NCI-H1417 treated with DMSO at 0.1 percent for 48 hours (cell line): ENCODE data around the gene GJA8.
"Not testable (repeated sequence)": the region's sequence is repeated elsewhere in the genome, so short reads cannot be mapped to it uniquely, and the experiment has no call there.

ENCODE experiments used
- DNase-seq: peaks from one replicate; lab custom pipeline; 2025; lab: John Stamatoyannopoulos, UW

GJA8 gene

DNA sequence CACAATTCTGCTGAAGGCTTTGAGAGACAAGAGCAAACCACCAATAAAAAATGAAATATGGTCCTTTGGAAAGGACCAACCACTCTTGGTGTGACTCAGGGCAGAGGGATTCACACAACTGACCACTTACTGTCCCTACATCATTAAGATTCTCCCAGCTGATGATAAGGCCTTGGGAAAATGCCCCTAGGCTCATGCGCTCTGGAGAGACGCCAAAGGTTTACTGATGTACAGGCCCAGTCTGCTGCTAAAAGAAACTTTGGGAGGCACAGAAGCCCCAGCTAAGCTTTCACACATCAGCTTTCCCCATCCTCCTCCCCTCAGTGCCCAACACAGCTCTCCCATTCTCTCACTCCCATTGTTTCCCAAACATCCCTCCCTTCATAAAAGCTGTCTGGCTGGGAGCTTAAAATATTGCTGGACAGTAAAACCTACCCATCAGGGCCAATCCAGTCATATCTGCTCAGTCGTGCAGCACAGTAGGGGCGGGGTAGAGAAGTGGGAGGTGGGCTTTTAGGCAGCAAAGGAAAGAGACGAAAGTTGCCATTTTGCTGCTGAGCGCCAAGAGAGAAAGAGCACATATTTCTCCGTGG is at the start of gene GJA8:
Gene GJA8 (plus strand): TSS at position 543 of the 593 bp plus-strand sequence. CDS start 5,161 bp downstream, outside the sequence.
- DNase-seq, result no peak

DNA sequence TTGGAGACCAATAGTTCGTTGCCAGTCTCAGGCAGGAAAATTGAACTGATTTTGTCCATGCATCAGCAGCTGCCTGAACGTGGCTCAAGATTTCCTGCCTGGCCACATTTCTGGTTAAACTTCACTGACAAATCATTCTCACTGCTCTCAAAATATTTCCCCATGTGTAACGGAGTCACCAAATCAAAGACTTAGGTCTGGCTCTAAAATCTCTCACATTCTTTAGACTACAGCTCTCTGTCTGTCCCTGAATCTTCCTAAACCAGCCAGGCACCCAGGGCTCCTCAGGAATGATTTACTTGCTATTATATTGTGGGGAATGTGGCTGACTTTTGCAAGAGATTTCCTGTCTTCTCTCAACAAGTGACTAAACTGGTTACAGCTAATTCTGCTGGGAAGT is 49.2 kb upstream of the GJA8 start:
- DNase-seq, result no peak

DNA sequence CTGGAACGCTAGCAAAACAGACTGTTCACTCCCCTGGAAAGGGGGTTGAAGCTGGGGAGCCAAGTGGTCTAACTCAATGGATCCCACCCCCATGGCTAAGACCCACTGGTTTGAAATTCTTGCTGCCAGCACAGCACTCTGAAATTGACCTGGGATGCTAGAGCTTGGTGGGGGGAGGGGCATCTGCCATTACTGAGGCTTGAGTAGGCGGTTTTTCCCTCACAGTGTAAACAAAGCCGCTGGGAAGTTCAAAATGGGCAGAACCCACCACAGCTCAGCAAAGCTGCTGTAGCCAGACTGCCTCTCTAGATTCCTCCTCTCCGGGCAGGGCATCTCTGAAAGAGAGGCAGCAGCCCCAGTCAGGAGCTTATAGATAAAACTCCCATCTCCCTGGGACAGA is 47.6 kb upstream of the GJA8 start:
- DNase-seq, result not testable (repeated sequence)

DNA sequence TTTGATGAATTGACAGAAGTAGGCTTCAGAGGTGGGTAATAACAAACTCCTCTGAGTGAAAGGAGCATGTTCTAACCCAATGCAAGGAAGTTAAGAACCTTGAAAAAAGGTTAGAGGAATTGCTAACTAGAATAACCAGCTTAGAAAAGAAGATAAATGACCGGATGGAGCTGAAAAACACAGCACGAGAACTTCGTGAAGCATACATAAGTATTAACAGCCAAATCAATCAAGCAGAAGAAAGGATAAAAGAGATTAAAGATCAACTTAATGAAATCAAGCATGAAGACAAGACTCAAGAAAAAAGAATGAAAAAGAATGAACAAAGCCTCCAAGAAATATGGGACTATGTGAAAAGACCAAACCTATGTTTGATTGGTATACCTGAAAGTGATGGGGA is 46.6 kb upstream of the GJA8 start:
- not testable (repeated sequence) for DNase-seq

DNA sequence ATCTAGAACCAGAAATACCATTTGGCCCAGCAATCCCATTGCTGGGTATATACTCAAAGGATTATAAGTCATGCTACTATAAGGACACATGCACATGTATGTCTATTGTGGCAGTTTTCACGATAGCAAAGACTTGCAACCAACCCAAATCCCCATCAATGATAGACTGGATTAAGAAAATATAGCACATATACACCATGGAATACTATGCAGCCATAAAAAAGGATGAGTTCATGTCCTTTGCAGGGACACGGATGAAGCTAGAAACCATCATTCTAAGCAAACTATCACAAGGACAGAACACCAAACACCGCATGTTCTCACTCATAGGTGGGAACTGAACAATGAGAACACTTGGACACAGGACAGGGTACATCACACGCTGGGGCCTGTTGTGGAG is 35.4 kb upstream of the GJA8 start:
- DNase-seq, result not testable (repeated sequence)

DNA sequence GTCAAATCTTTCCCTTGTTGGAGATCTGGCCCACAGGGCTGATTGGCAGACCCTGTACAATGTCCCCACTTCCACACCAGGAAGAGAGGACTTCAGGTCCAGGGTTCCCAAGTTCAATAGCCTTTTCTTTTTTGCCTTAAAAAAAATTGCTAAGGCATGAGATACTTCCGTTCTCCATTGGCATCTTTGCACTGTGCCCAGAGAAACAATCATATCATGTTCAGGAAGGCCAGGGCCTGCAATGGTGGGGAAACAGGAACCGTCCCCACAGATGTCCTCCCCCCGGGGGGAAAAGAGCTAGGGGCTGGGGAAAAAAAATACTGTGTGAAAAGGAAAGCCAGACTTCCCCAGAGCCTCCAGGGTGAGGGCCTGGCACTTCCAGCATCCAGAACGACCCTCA is 24.6 kb upstream of the GJA8 start:
- DNase-seq, result no peak

DNA sequence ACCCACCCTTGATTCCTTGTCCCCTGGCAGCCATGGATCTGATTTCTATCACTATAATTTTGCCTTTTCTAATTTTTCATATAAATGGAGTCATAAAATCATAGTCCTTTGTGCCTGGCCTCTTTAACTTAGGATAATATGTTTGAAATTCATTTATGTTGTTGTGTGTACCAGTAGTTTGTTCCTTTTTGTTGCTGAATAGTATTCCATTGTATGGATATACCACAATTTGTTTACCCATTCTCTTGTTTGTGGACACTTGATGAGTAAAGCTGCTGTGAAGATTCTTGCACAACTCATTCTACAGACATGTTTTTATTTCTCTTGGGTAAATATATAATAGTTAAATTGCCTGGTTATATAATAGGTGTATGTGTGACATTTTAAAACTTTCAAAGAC is 22.7 kb upstream of the GJA8 start:
- DNase-seq, result no peak

DNA sequence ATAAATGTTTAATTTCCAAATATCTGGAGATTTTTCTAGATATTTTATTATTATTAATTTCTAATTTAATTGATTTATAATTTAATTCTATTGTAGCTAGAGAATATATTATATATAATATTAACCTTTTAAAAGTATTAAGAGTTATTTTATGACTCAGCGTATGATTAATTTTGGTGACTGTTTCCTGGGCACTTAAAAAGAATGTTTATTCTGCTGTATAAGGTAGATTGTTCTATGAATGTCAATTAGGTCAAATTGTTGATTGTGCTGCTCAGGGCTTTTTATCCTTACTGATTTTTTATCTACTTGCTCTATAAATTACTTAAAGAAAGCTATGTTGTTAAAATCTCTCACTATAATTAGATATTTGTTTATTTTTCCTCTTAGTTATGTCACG is 20.1 kb upstream of the GJA8 start:
- DNase-seq, result no peak

DNA sequence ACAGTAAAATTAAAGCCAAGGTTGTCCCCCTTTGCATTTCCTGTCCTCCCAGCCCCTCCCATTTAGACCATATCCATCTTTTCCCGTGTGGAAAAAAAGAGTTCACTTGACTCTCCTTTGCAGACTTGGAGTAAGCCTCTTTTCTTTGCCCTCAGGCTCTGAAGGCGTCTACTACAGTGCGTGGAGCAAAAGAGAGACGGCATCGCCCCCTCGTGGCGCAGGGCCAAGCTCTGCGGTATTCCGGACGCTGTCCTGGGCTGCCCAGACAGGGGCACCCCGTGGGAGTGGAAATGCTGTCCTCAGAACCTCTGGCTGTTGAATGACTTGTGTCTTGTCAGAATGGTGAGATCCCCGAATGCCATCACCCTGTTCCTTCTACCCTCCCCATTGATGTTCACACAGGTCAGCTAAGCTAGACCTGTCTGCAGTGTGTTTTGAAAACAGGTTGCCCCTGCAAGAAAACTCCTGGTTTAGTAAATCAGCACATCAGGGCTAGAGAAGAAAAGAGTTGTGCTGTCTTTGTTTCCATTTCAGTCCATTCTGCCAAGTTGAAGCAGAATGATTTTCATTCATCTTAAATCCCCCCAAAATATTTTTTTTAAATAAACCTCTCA is 12.3 kb upstream of the GJA8 start:
- no peak for DNase-seq

DNA sequence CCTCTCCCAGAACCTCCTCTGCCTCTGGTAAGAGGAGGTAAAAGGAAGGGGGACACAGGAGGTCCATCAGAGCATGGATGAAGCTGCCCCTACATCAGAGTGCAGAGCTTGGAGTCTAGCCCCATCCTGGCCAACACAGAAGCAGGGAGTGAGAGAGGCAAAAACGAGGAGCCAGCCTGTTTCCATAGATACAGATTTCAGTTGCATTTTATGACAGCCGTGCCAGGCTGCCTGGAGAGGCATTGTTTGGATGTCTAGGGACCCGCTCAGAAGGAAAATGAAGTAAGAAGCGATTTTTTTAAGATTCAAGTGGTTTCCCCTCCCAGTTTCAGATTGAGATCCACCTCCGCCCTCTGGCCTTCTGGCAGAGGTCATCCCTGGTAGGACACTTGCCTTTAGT is 11.5 kb upstream of the GJA8 start:
- no peak for DNase-seq

DNA sequence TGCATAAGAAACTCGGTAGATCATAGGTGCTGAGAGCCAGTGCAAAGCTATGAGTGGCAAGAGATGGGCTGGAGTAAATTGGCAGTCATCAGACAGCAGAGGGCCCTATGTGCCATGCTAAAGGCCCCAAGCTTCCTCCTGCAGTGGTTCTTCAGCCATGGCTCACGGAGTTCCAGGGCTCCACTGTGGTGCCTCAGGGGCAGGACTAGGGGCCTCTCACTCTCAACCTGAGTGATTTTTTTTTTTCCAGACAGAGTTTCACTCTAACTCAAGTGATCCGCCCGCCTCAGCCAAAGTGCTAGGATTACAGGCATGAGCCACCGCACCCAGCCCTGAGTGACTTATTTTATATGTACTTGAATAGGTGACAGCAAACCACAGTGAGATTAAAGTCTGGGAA is 10.4 kb upstream of the GJA8 start:
- no peak for DNase-seq

DNA sequence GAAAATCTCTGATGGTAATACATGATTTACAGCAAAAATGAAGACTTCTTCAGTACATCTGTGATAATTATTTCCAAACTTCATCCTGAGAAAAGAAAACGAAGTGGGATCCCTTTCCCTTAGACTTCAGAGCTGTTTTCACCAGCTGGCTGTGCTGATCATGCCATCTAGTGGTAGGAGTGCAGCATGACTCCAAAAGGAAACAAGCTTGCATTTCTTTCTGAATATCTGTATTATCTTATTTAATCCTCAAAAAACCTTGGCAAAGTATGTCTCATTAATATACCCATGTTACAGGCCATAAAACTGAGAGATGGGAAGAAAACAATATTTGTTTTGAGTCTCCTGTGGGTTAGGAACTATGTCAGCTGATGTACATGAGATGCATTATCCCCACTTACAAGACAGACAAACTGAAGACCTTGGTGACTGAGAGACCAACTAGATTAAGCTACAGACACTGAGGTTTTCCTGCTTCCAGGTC is 9.8 kb upstream of the GJA8 start:
- no peak for DNase-seq

DNA sequence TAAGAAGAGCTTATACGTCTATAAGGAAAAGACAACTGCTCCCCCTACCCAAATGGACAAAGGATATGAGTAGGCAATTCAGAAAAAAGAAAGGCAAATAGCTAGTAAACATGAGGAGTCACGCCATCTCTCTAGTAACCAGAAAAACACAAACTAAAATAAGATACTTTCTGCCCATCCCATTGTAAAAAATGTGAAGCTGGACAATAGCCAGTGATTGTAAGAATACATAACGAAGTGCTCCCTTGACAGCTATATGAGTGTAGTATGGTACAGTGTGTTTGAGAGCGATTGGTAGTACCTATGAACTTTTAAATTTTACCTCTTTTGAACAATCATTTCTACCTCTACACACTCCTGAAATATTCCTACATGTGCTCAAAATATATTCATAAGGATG is 7.5 kb upstream of the GJA8 start:
- no peak for DNase-seq

DNA sequence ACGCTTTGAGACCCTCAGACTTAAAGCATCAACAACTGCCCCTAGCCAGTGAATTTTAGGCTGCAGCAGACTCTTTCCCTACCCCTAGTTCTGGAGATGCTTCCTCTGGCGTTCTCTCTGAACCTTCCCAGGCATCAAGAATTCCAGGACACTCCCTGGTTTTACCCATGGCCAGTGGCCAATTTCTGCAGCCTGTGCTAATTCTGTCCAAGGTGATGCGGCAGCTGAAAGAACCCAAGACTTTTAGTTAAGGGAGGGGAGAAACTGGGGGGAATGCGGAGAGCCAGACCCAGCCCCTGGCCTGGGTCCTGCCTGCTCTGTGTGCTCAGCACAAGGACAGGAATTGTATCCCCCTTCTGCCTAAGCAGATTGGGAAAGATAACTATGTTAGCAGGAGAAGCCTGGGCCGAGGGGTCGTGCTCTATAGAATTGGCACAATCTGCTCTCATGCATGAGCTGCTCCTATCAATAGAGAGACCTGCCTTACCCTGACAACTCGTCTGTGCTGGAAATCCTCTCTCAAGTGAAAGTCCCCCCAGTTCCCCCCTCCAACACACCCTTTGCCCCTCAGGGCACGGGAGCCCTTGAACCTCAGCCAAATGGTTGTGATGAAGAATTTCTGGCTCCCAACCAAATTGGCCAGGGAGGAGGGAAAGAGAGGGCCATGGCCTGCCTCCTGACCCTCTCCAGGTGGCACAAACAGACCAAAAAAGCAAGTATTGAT is 5.4 kb upstream of the GJA8 start:
- no peak for DNase-seq

DNA sequence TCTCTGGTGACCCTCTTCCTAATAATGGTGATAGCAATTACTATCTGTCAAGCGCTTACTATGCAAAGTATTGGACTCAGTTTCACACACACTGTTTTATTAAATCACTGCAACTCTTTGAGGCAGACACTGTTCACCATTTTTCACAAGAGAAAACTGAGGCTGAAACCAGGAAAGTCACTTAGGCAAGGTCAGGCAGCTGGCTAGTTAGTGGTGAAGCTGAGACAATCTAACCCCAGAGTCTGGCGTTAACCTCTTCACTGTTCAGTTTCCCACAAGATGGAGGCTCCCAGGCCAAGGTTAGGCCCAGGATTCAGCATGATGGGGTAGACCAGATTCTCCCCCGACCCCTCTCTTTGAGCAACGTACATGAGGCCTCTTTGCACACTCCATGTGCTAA is 4.8 kb upstream of the GJA8 start:
- no peak for DNase-seq

DNA sequence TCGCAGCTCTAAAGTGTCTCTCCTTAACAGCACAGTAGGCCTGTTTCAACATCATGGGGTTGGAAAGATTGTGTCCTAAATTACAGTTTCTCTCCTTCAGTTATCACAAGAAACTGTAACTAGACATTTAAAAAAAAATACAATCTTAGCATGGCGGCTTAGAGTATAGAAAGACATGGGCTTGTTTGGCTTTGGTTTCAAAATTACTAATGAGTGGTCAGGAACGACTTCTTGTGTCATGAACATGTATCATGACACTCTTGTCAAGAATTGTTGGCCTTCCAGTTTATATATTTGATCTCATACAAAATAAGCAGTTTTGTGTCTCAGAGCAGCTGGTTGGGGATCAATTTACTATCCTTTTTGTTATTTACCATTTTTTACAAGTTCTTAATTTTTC is 2.1 kb downstream of the GJA8 start:
- DNase-seq, result no peak

DNA sequence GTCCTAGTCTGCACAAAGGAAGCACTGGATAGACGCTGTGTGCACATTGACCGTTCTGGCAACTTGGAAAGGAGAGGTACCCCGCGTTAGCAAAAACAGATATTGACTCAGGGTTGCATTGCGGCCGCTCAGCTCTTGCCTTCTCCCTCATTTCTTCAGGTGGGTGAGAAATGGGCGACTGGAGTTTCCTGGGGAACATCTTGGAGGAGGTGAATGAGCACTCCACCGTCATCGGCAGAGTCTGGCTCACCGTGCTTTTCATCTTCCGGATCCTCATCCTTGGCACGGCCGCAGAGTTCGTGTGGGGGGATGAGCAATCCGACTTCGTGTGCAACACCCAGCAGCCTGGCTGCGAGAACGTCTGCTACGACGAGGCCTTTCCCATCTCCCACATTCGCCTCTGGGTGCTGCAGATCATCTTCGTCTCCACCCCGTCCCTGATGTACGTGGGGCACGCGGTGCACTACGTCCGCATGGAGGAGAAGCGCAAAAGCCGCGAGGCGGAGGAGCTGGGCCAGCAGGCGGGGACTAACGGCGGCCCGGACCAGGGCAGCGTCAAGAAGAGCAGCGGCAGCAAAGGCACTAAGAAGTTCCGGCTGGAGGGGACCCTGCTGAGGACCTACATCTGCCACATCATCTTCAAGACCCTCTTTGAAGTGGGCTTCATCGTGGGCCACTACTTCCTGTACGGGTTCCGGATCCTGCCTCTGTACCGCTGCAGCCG is 5.4 kb downstream of the GJA8 start:
- no peak for DNase-seq

DNA sequence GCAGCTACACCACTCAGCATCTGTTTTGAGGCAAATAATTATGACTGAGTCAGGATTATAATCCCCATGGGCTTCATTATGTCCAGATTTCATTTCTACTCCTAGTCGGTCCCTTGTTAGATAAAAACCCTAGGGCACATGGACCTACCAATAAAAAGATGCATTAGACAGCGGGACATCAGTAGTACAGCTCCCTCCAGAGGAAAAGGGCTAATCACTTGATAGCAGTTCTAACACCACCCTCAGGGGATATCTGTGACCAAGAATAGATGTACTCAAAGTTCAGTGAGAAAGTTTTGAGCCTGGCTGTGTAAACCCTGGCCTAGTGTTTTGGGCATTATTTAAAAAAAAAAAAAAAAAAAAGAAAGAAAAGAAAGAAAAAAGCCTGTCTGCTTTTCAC is 10.0 kb downstream of the GJA8 start:
- no peak for DNase-seq

DNA sequence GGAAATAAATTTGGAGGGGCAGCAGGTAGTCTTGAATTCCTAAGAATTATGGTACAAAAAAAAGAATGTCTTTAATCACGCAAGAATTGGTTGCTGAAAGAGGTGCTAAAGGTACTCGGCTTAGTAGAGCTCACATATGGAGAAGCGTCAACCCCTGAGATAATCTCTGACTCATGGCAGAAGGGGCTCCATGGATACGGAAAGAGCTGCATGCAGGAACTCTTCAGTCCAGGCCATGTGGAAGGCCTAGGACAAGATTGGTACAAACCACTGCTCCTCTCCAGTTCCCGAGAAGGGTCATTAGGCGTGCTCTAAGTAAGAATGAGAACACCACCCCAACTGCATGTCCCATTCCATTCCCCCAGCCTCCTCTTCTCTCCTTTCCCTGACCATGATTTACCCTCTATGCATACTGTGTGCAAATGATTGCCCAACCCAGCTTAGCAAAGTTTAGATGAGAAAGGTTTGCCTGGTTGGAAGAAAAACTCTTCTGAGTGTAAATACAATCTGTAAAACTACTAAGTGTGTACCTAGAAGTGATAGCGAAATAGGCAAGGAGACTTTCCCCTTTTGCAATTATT is 10.9 kb downstream of the GJA8 start:
- no peak for DNase-seq

DNA sequence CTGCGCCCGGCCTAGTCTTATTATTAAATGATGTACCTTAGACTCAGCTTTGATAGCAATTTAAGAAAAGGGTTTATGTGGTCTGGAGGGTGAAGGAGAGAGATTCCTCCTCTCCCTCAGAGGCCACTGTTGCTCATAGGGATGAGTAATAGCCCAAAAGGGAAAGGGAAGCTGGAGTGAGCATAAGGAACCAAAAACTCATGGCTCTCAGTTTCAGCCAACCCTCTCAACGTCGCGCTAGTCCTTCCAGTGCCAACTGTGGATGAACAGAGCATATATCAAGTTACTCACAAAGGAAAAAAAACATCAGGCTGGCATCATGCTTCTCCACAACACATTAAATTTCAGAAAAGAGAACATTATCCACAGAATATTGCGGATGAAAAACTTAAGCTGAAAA is 17.3 kb downstream of the GJA8 start:
- no peak for DNase-seq

DNA sequence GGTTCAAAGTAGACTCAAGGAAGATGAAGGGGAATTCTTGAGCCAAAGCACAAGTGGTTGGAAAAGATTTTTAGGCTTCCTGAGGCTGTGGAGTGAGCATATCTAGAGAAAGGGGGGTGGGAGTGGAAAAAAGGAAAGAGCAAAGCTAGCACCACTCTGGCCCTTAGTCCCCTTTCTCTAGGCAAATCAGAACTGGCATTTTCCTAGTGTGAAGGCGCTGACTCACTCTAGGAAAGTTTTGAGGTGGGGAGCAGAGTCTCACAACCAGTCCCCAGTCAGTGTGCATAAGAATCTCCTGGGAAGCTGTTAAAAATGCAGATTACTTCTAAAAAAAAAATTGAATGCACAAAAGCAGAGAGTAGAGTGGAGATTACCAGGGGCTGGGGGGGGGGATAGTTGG is 22.2 kb downstream of the GJA8 start:
- DNase-seq, result no peak

DNA sequence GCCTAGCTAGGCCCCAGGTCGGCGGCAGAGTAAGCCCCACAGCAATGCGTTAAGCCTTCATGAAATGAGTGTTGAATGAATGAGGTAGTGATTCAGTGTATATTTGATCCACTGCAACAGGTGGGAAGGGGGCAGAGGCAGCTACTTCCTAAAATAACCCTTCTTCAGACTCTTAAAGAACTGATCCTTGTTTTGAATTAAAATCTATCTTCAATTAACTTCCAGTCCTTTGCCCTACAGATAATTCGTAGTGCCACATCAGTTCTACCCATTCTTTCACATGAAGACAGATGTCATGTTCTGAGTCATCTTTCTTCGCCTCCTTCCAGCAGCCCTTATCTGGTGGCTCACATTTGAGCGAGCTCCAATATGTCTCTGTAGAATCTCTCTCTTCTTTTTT is 24.6 kb downstream of the GJA8 start:
- DNase-seq, result not testable (repeated sequence)
